Right ventricle myocardium superior (tissue), 1 donor: ENCODE data around the gene GLT1D1. TPM values are rescaled to one million over a fixed set of nuclear protein-coding genes. Genes with fewer than 3 reads are reported as not detected.

Experiments used
- ATAC-seq: fragments of 200-7000 bp; cut with Tn5 transposase; one replicate; pipeline ENCODE4 v1.9.1; 2020; ENCODE audit warnings: mild to moderate bottlenecking; ENCODE audit not compliant: poor library complexity
- DNase-seq: peaks from one replicate; pipeline ENCODE4 v3.0.0-alpha.2; 2020
- intact Hi-C: fragments of 100-400 bp; cut with DNase I; formaldehyde crosslinking; loops from one replicate; pipeline ENCODE4 v1.11.2; 2022
- total RNA-seq: library from RNA; stranded (reverse); fragmentation: NEBNext Ultra II Directional; extraction: Animal tissue kit (Norgen Biotek cat#: 25700); gene quantifications from one replicate; pipeline ENCODE4 v1.2.1, GENCODE V29; 2021
- donor health status: DM: no; HTN: yes; CAD: no; lungs with severe emphysema.

GLT1D1 gene
- total RNA-seq, 1 donor from 2014 or later: 0.30 TPM

DNA sequence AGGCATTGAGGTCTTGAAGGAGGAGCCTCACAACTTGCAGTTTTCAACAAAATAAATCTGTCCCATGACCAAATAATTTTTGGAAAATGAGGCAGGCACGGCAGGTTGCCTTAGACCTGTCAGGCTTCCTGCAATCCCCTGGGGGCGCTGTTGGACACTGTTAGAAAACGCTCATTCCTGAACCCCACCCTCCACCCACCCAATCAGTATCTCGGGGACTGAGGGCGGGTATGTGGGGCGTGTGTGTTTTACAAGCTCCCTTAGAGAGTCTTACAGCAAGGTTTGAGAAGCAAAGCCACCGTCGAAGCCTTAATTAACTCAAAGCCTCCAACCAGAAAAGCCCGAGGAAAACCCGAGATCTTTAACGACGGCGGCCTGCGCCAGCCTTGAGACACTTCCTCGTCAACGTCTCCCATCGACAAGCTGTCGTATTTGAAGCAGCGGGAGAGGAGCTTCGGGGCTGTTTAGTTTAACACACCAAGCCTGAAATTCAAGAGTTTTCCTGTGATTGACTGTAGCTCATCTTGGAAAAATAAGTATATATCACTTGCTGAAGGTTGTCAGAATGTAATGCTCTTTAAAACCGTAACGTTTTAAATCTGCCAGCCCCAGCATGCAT is 123.0 kb downstream of the GLT1D1 start:
- DNase-seq: no peak
- no peak for ATAC-seq
- intact Hi-C loops: no loop called here

DNA sequence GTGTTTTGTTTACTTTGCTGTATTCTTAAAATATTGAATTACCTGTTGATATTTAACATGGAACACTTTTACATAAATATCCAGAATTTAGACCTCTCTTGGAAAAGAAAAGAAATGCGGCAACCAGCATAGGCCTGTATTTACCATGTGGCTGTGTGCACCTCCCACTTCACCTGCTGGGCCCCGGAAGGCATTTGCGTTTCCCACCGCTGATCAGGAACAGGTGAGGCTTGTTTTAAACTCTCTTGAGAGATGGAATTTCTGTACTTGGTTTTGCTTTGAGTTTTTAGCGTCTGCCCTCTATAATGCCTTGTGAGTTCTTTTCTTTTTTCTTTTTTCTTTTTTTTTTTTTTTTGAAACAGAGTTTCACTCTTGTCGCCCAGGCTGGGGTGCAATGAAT is 124.2 kb downstream of the GLT1D1 start:
- ATAC-seq: no peak
- intact Hi-C loops: no loop called here
- no peak for DNase-seq

DNA sequence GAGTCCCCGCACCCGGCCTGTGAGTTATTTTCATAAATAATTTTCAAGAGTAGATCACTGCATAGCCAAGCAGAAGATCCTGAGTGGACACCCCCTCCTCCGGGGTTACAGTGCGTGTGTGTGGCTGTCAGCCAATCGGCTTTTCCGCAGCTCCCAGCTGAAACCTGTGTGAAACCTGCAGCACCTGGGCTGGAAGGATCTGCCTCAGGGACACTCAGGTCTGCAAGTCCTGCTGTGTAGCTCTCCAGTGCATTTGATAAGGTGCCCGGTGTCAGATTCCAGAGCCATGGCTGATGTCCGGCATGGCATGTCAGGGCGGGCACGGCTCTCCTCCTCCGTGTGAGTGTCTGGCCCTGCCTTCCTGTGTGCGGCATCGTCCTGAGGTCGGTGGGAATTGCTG is 124.8 kb downstream of the GLT1D1 start:
- ATAC-seq (no peak), DNase-seq (no peak)
- intact Hi-C loops: no loop called here

DNA sequence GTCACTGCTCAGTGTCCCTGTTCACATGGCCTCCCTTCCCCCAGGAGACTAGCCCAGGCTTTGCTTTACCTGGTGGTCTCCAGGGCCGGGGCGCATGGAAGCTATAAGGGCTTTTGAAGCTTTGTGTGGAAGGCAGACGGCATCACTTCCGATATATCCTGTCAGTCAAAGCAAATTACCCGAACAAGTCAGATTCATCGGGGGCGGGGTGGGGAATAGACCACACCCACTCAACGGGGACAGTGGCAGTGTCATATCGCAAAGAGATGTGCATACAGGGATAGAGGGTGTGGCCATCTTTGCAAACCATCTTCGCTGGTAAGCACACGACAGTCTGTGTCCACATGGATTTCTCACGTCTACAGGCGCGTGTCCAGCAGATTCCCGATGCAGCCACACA is 127.3 kb downstream of the GLT1D1 start:
- no peak for DNase-seq
- intact Hi-C loops: no loop called here

DNA sequence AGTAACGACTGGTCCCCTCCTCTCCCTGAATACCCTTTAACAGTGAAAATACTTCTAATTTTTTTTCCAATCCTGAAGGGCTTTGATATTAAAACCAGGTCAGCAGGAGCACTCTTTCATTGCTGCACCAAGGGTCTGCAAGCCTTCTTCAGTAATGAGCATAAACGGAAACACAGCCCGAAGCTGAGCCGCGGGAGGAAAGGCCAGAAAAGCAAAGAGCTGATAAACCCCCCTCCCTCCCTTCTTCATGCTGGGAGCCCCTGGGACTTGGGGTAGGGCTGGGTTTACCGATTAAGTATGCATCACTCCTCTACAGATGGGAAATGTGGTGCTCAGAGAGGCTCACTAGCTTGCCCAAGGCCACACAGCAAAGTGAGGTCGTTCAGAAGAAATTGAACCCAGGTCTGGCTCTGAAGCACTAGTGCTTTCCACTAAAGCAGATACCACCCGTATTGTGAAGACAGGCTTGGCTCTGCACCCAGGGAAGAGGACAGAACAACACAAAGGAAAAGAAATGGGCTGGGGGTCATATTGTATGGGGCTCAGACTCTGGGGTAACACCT is 128.8 kb downstream of the GLT1D1 start:
- DNase-seq (no peak), ATAC-seq (no peak)
- intact Hi-C loops: no loop called here

More for the DNA sequence above, 127.3 kb downstream of the GLT1D1 start:
- no peak for ATAC-seq

DNA sequence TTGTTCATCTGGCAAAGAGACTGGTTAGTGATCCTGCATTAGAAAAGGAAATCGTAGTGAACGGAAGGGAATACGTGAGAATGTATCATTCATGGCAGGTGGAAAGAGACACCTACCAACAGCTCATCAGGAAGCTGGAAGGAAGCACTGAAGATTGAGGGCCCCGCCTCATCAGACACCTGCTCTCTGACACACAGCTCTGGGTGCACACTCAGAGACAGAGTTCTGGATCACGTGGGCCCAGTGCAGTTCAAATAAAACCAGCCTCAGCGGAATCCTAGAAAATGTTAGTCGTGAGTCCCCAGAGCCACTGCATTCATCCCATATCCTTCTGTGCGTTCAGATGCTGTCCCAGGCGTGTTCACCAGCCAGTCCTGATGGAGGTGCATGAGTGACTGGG is 129.7 kb downstream of the GLT1D1 start:
- intact Hi-C loops: no loop called here
- ATAC-seq (no peak), DNase-seq (no peak)

DNA sequence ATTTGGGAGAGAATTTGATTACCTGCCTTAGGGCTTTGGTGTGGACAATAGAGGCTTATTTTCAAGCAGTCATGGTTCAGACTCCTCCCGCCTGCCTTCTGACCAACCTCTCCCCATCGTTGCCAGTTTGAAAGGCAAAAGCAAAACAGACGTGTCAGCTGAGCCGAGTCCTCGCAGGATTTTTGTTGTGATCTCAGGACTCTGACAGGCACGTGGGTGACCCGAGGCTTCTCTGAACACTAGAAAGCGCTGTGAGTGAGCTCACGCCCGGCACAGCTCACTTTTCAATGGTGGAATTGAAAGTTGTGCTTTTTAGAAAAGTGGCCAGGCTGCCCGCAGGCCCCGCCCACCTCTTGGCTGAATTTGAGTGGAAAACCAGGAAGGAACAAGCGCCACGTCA is 130.1 kb downstream of the GLT1D1 start:
- intact Hi-C loops: no loop called here
- no peak for ATAC-seq
- DNase-seq: no peak

DNA sequence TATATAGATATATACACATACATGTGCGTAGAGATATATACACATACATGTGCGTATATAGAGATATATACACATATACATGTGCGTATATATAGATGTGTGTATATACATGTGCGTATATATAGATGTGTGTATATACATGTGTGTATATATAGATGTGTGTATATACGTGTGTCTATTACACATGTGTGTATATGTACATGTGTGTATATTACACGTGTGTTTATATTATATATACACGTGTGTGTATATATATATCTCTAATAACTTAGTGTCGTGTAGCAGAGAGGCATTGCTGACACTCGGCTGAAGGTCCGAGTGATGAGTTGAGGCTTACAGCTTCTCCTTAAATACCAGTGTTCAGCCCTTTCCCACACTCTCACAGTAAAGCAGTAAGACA is 133.7 kb downstream of the GLT1D1 start:
- intact Hi-C loops: no loop called here
- no peak for ATAC-seq

DNA sequence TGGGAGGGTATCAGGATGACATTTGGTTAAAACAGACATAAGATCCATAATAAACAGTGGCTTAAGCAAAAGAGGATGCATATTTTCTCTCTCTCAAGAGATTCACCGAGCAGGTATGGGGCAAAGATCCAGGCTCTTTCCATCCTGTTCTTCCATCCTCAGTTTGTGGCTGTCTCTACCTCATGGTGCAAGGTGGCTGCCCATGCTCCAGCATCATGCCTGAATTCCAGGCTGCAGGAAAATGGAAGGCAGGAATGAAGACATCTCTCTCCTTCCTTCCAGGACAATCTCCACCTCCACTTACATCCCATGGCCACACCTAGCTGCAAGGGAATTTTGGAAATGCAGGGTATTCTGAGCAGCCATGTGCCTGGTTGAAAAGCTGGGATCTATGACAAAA is 136.0 kb downstream of the GLT1D1 start:
- intact Hi-C loops: no loop called here
- DNase-seq: no peak
- ATAC-seq: no peak

More for the DNA sequence above, 133.7 kb downstream of the GLT1D1 start:
- DNase-seq: no peak

DNA sequence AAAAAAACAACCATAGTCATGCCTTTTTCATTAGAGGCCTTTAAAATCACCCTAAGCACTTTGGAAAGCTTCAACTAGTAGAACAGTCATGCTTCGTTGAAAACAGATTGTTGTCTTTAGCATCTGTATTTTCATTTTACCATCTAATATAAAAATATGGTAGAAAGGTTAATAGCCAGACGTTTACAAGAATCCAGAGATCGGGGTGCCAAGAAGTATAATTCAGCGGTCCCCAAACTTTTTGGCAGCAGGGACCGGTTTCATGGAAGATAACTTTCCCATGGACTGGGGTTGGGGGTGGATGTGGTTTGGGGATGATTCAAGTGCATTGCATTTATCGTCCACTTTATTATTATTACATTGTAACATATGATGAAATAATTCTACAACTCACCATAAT is 138.4 kb downstream of the GLT1D1 start:
- intact Hi-C loops: no loop called here

DNA sequence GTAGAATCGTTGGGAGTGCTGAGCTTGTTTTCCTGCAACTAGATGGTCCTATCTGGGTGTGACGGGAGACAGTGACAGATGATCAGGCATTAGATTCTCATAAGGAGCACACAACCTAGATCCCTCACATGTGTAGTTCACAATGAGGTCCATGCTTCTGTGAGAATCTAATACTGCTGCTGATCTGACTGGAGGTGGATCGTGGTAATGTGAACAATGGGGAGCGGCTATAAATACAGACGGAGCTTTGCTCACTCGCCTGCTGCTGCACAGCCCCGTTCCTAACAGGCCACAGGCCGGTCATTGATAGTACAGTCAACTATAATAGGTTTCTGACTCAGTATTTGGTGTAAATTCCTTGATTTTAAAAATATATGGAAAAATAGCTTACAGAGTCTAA is 138.8 kb downstream of the GLT1D1 start:
- ATAC-seq (no peak), DNase-seq (no peak)
- intact Hi-C loops: no loop called here

More for the DNA sequence above, 138.4 kb downstream of the GLT1D1 start:
- ATAC-seq (no peak), DNase-seq (no peak)

DNA sequence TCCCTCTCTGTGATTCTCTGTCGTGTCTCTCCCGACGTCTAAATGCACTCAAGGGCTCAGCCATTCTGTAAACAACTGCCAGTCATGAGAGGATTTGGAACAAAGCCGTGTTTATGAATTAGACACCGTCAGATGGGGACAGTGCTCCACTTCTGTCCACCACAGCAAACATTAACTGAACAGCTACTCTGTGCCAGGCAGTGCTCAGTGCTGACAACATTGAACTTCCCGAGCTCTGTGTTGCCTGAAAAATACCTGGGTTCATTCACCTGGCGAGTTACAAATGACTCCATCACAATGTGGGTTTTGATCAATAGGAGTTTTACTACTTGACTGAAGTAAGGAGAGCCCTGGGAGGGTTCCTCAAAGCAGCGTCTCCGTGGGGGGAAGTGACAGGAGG is 139.3 kb downstream of the GLT1D1 start:
- intact Hi-C loops: no loop called here
- no peak for ATAC-seq

DNA sequence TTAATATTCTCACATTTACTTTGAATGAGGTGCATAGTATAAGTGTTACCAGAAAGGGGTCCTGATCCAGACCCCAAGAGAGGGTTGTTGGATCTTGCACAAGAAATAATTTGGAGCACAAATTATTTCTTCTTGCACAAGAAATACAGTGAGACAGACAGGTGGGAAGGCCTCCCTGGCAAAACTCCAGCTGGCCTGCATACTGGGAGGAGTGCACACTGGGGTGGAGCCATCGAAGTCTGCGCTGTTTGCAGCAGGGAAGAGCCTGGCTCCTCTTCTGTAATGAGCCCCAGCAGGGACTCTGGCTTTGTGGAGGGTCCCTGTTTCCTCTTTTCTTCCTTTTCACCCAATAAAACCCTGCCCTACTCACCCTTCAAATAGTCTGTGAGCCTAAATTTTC is 141.6 kb downstream of the GLT1D1 start:
- ATAC-seq: no peak
- intact Hi-C loops: no loop called here
- DNase-seq: no peak

More for the DNA sequence above, 139.3 kb downstream of the GLT1D1 start:
- DNase-seq: no peak

DNA sequence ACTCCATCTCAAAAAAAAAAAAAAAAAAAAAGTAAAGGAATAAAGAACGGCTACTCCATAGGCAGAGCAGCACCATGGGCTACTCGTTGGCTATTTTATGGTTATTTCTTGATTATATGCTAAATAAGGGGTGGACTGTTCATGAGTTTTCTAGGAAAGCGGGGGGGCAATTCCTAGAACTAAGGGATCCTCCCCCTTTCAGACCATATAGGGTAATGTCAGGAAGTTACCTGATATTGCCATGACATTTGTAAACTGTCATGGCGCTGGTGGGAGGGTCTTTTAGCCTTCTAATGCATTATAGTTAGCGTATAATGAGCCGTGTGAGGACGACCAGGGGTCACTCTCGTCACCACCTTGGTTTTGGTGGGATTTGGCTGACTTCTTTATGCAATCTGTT is 142.3 kb downstream of the GLT1D1 start:
- intact Hi-C loops: no loop called here
- DNase-seq: no peak
- no peak for ATAC-seq

DNA sequence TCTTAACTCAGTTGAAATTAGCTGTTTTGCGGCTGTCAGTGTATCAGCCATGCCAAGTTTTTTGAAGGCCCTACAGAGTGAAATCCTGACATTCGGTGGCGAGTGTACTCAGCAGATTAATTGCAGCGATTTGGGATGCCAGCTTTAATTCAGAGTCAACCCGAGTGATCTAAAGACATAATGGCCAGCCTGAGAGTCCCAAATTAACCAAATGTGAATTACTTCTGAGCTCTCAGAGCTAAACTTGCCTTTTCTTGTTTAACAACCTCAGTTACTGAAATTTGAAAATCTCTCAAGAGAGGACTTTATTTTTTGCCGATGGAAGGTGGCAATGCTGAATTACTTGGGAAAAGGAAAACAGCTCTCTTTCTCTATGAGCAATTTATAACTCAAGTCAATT is 148.5 kb downstream of the GLT1D1 start:
- DNase-seq (no peak), ATAC-seq (no peak)
- intact Hi-C loops: no loop called here

DNA sequence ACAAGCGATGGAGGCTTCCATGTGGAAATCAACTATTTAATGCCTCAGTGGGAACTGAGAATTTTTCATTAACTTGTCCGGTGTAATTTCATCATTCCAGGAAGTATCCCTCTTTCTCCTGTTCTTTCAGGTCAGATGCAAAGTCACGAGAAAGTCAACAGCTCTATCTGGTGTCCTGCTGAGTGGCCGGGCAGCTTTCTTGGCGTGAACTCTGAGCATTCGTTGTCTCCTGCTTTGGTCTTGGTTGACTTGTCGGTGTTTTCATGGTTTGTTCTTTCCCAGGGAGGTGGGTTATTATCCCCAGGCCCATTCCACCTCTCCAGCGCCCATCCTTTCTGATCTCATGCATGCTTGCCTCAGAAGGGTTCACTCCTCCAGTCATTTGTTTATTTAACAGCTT is 149.1 kb downstream of the GLT1D1 start:
- ATAC-seq (no peak), DNase-seq (no peak)
- intact Hi-C loops: no loop called here

DNA sequence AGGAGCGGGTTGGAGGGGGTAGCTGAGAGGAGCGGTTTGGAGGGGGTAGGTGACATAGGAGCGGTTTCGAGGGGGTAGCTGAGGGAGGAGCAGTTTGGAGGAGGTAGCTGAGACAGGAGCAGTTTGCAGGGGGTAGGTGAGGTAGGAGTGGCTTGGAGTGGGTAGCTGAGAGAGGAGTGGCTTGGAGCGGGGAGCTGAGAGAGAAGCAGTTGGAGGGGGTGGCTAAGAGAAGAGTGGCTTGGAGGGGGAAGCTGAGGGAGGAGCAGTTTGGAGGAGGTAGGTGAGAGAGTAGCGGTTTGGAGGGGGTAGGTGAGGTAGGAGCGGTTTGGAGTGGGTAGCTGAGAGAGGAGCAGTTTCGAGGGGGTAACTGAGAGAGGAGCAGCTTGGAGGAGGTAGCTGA is 152.1 kb downstream of the GLT1D1 start:
- ATAC-seq (no peak), DNase-seq (no peak)
- intact Hi-C loops: no loop called here

DNA sequence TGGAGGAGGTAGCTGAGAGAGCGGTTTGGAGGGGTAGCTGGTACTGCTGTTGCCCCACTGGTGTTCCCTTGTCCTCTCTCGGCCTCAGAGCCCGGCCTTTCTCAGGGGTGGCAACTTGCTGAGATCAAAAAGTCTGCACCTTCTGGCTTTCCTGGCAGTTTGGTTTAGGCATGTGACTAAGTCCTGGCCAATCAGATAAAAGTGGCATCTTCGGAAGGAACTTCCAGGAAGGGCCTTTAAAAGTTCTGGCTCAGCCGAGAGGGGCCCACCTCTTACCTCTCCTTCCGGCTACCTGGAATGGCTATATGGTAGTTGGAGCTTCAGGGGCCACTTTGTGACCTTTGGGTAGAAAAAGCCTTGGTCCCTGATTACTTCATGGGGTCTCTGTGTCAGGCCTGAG is 152.6 kb downstream of the GLT1D1 start:
- ATAC-seq: no peak
- intact Hi-C loops: no loop called here
- DNase-seq: no peak

DNA sequence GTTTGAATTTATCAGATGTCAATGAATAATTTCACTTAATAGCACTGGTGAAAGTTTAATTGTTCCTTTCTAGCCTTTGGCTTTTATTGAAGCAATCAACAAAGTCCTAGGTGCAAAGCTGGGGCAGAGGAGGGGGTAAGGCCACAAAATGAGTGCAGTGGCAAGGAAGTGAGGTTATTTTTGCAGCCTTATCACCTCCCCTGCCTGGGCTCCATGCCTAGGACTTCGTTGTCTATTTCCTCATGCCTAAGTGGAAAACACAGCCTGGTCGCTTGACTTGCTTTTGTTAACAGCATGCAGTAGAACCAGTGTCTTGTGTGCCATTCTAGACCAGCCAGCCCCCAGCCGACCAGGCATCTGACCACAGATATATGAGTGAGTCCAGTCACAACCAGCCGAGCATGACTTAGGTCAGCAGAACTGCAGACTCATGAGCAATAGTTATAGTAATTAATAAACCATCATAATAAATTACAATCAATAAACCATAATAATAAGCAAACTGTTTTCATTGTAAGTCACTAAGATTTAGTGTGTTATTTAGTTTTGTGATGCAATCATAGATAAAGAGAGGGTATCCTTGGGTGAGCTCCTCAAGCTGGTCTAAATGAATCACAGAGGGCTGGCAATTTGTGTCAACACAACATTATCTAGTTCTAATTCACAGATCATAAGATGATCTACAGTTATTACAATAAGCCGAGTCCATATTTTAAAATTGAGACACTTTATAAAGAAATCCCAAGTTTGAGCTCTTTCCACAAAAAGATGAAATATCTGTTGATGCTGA is 156.8 kb downstream of the GLT1D1 start:
- intact Hi-C loops: no loop called here
- DNase-seq: no peak
- no peak for ATAC-seq

DNA sequence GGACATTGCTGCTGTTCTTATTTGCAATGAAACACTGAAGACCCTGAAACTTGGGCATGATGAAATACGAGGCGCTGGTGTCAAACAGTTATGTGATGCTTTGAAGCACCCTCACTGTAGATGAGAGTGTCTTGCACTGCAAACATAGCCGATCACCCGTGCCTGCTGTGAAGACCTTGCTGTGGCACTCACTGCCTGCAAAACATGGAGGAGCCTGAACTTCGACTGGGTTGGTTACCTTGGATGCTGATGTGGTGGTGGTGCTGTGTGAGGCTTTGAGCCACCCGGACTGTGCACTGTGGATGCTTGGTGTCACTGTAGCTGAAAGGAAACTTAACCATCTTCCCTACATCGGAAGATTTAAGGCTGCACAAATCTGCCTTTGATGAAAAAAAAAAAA is 162.9 kb downstream of the GLT1D1 start:
- no peak for ATAC-seq
- DNase-seq: no peak
- intact Hi-C loops: no loop called here
